ENCODE data around the gene SNX10.
"Not testable (repeated sequence)": the region's sequence is repeated elsewhere in the genome, so short reads cannot be mapped to it uniquely, and the experiment has no call there.

The SNX10 gene, protein sequence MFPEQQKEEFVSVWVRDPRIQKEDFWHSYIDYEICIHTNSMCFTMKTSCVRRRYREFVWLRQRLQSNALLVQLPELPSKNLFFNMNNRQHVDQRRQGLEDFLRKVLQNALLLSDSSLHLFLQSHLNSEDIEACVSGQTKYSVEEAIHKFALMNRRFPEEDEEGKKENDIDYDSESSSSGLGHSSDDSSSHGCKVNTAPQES

DNA sequence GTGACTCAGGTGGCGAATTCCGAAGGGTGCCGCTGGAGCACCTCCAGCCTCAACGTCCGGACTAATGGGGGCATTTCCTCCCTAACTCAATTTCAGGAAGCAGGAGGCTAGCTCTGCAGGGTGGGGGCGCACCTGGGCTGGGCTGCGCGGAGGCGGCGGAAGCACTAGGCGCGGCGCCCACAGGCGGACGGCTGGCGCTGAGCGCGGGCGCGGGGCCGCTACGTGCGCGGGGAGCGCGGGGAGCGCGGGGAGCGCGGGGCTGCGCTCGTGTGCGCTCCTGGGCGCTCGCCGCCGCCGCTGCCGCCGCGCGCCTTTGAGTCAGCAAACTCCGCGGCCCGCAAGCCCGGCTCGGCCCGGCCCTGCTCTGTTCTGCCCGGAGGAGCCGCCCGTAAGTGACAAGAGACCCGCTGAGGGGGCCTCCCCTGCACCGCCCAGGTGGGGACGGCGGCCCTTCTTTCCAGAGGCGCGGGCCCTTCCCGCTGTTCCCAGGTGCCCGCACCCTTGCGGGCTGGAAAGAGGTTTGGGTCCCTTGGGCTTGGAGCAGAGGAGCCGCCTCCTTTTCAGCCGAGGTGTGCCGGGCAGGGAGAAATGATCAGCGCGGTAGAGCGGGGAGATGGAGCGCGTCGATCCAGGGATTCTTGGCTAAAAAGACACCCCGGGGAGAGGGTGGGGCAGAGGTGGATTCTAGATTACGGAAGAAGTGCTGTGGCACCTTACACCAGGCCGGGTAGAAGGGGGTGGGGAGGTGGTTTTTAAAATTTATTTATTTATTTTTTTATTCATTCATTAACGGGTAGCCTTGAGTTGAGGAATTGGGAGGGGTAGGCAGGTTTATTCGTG is at the start of gene SNX10:
SNX10 (plus strand) TSS at position 164 of the 840 bp plus-strand sequence. CDS start 54,581 bp downstream, outside the sequence.
- DNase-seq, result peak; percentile 21

DNA sequence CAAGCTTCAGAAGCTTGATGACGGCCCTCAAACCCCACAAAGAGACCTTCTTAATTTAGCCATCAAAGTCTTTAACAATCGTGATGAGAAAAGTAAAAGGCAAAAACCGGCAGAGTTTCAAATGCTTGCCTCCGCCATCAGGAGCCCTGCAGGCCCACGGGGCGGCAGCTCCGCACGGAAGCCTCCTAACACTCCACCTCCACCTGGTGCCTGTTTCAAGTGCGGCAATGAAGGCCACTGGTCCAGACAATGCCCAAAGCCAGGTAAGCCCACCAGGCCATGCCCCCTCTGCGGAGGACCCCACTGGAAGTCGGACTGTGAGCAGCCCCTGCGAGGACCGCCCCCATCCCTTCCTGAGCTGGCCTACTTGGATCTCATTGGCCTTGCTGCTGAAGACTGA is 46.5 kb upstream of the SNX10 start:
- DNase-seq, result no peak

DNA sequence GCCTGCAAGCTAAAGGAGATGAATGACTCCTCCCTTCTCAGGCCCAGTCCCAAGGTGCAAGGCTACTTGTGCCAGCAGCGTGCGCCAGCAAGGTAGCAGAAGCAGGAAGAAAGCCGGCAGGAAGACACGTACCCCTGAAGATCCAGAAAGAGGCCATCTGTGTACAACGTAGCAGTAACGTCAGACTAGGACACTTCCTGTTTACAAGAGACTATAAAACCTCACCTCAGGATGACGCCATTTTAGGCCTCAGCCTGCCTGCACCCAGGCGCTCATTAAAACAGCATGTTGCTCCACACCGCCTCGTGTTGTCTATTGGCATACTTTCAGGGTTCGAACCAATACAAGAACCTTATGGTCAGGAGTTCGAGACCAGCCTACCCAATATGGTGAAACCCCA is 41.4 kb upstream of the SNX10 start:
- no peak for DNase-seq

DNA sequence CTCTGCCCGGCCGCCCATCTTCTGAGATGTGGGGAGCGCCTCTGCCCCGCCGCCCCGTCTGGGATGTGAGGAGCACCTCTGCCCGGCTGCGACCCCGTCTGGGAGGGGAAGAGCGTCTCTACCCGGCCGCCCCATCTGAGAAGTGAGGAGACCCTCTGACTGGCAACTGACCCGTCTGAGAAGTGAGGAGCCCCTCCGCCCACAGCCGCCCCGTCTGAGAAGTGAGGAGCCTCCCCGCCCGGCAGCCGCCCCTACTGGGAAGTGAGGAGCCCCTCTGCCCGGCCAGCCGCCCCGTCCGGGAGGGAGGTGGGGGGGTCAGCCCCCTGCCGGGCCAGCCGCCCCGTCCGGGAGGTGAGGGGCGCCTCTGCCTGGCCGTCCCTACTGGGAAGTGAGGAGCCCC is 29.8 kb upstream of the SNX10 start:
- DNase-seq, result not testable (repeated sequence)

DNA sequence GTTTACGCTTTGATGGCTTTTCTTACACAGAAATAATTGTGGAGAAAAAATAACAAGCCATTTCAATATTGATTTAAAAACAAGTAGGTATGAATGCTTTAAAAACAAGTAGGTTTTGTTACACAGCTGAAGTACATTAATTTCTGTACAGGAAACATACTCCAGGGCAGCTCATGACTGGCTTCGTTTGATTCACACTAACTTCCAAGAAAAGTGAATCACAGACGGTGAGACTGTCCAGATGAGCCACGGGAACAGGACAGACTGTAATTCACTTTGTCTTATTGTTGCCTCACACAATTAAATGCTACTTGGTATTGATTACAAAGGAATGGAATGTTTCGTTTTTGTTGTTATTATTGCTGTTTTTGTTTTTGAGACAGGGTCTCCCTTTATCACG is 26.6 kb upstream of the SNX10 start:
- no peak for DNase-seq

DNA sequence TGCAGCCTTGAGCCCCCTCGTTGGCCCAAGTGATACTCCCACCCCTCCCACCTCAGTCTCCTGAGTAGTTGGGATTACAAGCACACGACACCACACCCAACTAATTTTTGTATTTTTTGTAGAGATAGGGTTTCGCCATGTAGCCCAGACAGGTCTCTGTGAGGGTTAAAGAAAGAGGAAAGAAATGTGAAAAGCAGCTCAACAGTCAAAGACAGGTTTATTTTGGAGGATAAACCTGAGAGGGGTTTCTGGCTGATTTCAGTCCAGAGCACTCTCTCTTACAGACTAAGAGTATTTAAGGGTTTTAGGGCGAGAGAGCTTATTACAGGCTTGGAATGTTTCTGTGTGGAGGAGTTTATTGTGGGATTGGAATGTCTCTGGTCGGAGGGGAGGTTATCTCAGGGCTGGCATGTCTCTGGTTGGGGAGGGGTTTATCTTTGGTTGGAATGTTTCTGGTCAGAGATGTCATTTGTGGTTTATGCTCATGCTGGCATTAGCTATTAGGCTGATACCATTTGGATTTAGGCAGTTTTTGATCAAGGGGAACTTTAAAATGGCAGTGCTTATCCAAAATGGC is 26.1 kb upstream of the SNX10 start:
- no peak for DNase-seq

DNA sequence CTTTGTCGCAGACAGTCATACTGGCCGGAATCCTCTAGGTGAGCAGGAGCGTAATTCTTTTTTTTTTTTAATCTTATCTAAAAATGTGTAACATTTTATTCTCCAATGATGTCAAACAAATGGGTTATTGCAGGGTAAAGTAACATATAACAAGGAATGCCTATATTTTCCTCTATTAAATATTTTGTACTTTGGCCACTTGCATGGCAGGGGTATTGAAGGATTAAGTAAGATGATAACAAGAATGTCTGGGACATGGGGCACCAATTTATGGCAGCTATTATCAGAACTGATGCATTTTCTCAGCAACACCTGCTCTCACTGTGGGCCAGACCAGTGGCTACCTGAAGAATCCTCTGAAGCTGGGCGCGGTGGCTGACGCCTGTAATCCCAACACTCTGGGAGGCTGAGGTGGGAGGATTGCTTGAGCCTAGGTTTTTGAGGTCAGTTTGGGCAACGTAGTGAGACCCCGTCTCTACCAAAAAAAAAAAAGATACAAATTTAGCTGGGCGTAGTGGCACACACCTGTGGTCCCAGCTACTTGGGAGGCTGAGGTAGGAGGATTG is 24.0 kb upstream of the SNX10 start:
- no peak for DNase-seq

DNA sequence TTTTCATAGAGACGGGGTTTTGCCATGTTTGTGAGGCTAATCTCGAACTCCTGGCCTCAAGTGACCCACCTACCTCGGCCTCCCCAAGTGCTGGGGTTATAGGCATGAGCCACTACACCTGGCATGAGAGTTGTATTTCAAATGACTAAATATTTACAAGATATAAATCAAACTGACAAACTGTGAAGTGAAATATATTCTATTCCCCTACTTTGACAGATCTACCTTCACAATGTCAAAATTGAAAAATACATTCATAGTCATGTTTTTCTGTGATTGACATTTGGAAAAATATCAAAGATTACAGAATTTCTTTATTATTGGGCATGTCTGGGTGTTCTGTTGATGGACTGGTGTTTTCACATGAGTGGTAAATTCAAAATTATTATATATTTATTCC is 16.4 kb upstream of the SNX10 start:
- DNase-seq, result no peak

DNA sequence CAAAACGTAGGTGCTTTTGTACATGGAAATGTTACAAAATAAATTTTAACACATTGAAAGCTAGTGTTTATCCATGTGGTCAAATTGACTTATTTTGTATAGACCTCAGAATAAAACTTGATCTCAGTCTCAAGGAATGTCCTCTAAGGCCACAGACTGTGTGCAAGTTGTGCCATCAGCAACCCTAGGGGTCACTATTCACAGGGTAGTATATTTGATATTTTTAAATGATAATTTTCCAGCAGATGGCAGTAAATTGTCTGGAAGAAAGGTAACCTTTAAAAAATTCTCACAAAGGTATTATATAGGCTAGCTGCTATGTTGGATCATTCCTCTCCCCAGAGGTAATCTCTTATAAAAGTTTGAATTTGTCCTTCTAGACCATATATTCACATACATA is 12.9 kb upstream of the SNX10 start:
- DNase-seq, result no peak

DNA sequence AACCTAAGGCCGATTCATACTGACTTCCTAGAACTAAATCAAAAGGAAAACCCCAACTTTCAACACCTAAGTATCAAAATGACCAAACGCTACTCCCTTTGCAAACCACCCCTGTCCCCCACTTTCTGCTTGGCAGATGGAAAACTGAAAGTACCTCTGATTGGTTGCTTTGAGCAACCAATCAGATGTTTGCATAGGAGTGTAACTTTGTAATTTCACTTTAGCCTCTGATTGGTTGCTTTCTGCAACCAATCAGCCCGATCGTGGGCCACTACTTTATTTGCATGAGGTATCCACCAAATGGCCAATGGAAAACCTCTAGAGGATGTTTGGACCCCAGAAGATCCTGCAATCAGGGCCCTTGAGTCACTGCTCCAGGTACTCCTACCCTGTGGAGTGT is 12.3 kb upstream of the SNX10 start:
- no peak for DNase-seq

DNA sequence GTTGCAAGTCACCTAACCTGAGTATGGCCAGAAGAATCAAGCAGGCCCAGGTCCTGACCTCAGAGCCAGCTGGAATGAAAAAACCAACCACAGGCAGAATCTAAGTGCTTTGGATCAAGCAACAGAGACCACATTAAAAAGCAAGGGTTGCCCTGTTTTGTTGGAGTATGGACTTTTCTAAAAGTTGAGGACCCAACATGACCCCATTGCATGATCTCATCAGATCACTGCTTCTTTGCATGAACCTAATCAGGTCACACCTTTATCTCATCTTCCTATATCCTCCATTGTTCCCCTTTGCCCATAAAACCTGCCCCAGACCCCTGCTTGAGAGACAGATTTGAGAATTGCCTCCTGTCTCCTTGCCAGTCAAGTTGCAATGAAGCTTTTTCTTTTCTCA is 11.6 kb upstream of the SNX10 start:
- no peak for DNase-seq

DNA sequence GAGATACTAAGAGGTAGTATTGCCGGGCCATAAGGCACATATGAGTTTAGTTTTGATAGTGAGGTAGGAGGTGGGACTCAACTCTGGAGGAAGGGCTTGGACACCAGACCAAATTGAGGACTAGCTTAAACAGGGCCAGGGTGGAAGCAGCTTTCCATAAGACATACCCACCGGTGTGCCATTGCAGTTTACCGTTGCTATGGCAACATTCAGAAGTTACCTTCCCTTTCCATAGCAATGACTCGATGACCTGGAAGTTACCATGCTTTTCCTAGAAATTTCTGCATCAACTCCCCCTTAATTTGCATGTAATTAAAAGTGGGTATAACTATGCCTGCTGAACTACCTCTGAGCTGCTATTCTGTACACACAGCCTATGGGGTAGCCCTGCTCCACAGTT is 10.9 kb upstream of the SNX10 start:
- no peak for DNase-seq

DNA sequence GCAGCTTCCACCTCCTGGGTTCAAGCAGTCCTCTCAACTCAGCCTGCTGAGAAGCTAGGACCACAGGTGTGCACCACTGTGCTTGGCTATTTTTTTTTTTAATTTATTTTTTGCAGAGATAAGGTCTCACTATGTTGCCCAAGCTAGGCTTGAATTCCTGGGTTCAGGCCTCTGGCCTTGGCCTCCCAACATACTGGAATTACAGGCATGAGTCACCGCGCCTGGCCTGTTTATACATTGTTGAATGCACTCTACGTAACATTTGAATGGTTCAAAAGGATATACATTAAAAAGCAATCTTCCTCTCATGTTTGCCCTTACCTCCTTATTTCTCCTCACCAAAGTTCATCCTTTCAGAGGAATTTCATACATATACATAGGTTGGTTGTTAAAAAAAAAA is 7.2 kb upstream of the SNX10 start:
- no peak for DNase-seq

DNA sequence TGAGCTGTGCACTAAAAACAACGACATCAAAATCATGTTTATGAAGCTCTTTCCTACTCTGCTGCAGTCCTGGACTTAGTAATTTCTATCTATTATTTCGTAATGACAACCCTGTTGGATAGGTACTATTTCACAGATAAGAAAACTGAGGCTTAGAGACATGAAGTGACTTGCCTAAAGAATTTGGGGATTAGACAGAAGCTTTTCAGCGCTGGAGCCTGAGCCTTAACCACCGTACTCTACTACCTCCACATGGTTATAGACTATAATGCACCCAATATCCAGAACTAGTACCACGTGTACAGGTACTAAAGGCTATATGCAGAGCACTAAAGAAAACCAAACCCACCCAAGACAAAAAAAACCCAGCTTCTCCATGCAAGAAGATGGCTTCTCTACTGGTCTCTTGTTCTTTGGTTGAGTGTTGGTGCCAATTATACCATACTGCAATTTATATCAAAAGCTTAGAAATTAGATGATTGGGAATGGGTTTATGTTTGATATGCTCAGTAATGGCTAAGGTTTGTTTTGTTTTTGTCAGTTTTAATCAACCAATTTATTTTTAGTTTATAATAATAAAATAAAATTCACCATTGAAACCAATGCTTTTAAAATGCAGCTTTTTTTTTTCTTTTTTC is 6.5 kb upstream of the SNX10 start:
- no peak for DNase-seq

DNA sequence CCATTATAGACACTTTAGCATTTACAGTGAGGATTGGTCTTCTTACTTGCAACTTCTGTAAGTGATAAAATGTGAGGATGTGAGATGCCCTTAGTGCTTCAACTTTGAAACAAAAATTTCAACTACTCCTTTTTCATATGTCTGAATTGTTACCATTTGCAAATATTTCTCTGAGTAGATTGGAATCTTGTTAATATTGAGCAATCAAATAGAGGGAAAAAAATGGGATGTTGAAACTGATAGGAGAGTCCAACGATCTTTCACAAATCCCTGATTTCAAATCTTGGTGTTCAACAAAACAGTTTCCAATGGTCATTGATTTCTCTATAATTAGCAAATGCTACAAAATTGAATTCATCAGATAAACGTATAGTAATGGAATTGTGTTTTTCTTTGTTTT is 5.5 kb upstream of the SNX10 start:
- no peak for DNase-seq

DNA sequence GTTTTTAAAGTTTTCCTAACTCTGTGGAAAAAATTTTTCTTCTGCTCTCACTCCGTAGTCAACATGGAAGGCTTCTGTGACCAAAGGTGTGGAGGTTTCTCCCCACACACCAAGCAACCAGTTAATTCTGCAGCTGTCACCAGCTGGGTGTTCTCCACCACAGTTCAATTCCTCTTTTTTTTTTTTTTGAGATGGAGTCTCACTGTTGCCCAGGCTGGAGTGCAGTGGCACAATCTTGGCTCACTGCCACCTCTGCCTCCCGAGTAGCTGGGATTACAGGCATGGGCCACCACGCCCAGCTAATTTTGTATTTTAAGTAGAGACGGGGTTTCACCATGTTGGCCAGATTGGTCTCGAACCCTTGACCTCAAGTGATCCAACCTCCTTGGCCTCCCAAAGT is 3.5 kb upstream of the SNX10 start:
- not testable (repeated sequence) for DNase-seq

DNA sequence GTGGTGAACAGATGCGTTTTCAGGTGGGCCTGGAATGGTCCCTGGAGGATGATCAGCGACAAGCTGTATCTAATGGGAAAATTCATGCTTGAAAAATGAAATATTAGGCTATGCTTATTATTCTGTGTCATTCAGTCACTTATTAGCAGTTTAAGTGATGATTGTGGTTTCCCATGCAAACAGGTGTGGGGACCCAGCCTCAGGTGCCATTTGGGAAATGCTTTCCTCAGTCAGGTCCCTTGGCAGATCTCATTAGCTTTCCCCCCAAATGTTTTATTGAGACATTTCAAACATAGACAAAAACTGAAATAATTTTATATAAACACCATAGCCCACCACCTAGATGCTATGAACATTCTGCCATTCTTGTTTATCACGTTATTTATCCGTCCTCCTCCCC is 411 bp upstream of the SNX10 start:
- no peak for DNase-seq

DNA sequence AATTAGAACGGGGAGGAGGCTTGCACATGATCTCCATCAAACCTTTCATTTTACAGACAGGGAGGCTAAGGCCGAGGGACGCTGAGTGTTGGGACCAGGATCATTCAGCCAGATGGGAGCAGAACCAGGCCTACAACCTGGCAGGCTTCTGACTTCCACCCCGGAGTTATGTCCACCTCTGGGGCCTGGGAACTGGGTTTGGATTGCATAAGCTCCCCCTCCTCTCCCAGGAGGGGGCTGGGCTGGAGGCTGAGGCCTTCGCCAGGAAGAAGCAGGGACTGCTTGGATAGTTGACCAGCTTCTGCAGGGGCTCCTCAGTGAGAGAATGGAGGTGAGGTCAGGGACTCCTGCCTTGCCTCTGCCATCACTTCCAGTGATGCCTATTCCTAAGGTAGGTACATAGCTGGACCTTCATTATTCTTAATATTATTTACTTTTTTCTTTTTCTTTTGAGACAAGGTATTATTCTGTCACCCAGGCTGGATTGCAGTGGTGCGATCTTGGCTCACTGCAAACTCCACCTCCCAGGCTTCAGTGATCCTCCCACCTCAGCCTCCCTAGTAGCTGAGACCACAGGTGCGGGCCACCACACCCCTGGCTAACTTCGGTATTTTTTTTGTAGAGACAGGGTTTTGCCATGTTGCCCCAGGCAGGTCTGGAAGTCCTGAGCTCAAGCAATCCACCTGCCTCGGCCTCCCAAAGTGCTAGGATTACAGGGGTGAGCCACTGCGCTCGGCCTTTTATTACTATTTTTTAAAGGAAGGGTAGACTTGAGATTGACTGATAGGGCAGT is 1.3 kb downstream of the SNX10 start:
- DNase-seq, result no peak

DNA sequence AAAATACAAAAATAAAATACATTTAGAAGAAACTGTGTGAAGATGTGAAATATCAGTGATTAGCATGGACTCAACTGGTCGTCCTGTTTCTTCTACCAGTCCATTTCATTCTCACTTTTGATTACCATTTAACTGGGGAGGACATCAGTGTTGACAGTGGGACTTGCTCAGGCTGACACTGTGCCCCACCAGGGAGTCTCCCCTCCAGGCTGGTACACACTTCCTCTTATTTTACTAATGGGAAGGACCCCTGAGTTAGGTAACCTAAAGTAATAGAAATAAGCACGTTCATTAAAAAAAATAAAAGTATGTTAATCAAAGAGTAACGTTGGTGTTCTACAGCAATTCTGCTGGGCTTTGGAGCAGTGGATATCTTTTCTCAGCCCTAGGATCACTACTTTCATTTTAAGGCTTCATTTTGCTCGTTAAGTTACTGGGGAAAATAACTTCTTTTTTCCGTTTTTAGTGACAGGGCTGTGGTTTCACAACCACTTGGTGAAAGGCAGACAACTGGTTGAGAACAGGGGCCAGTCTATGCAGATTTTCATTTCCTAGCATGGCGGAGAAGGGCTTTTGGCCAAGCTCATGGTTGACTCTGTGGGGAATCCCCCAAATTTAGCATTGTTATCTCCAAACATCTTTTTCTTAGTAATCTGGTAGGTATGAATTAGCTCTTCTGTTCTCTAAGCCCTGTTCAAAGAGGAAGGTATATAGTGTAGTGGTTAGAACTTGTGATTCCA is 2.1 kb downstream of the SNX10 start:
- no peak for DNase-seq

DNA sequence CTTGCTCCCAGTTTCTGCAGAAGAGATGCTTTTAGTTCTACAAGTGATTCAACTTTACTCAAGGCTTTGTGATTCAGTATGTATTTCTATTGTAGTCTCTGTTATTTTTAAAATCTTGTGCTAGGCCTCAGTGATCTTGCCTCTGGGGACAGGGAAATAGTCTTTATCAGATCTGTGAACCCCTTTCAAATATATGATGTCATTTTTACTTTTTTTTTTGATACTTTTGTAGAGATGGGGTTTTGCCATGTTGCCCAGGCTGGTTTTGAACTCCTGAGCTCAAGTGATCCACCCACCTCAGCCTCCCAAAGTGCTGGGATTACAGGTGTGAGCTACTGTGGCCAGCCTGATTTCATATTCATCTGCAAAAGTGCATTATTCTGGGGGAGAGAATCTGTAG is 3.4 kb downstream of the SNX10 start:
- DNase-seq, result no peak

DNA sequence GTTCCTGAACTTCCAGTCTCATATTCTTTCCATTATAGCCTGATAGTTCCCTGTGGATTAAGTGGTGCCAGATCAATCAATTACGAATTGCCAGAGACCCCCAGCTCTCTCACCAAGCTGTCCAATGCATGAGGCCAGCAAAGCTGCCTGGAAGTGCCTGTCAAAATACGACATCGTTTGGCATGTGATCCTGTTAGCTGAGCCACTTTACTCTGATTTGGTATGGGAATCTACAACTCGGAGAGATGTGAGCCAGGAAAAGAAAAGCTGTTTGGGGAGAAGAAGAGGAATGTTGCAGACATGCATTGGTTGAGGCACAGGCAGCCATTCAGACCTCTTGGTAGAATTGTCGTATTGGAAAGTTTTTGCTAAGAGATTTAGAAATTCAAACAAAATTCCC is 3.9 kb downstream of the SNX10 start:
- no peak for DNase-seq

DNA sequence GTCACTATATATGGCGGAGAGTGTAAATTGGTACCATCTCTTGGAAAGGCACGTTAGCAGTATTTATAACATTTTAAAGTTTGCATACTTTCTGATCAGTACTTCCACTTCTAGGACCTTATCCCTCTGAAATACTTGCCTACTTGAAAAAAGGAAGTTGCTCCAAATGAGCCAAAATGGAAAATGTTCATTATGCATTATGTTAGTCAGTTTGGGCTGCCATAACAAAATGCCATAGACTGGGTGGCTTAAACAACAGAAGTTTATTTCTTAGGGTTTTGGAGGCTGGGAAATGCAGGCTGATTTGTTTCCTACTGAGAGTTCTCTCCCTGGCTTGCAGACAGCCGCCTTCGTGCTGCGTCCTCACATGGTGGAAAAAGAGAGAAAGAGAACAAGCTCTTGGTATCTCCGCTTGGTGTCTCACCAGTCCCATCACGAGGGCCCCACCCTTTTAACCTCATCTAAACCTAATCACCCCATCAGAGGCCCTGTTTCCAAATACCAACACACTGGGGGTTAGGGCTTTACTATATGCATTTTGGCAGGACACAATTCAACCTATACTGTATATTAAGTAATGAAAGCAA is 6.9 kb downstream of the SNX10 start:
- DNase-seq, result no peak

All from NCI-H2081 treated with DMSO at 0.1 percent for 48 hours (cell line).